HL-60 (cell line): Measurements from ENCODE around the gene FAM53B.
"Not testable (repeated sequence)": the region's sequence is repeated elsewhere in the genome, so short reads cannot be mapped to it uniquely, and the experiment has no call there.

Experiments used
- DNase-seq, 2 experiments: peaks; one replicate each; pipeline ENCODE4 v3.0.0-alpha.2; 2010 to 2020; ENCODE audit warnings: low read depth in 1 of 2, low spot score in 1 of 2
- H3K27ac ChIP-seq: fragments of 250-450 bp; sonication (Bioruptor Pico); replicated peaks from 2 replicates; pipeline ENCODE4 v1.5.1; 2020; ENCODE audit warnings: mild to moderate bottlenecking, moderate library complexity
- H3K27me3 ChIP-seq: fragments of 250-450 bp; sonication (Bioruptor Pico); 2 replicates; pipeline ENCODE4 v1.5.1; 2021; ENCODE audit warnings: mild to moderate bottlenecking, moderate library complexity; ENCODE audit not compliant: insufficient read depth, poor library complexity, severe bottlenecking
- H3K4me3 ChIP-seq: replicated peaks from 2 replicates; pipeline ENCODE4 v1.5.1; 2011; ENCODE audit warnings: mild to moderate bottlenecking, control low read depth, low read length; ENCODE audit not compliant: insufficient read depth
- GABPA ChIP-seq: IDR thresholded peaks from 2 replicates; pipeline ENCODE4 v1.6.1; 2012; ENCODE audit warnings: low read depth
- POLR2AphosphoS5 ChIP-seq: IDR thresholded peaks from 2 replicates; pipeline ENCODE4 v1.6.1; 2012; ENCODE audit warnings: low read depth
- REST ChIP-seq: IDR thresholded peaks from 2 replicates; pipeline ENCODE4 v1.6.1; 2012; ENCODE audit warnings: low read depth; ENCODE audit not compliant: insufficient replicate concordance
- SPI1 ChIP-seq: IDR thresholded peaks from 2 replicates; pipeline ENCODE4 v1.6.1; 2012; ENCODE audit warnings: low read depth, mild to moderate bottlenecking, borderline replicate concordance
- TF ChIP-seq, protein P1 (sequence below): IDR thresholded peaks from one replicate; pipeline ENCODE4 v1.5.1; 2011; ENCODE audit warnings: low read length, control low read depth, inconsistent platforms; ENCODE audit not compliant: insufficient read depth

FAM53B gene

DNA sequence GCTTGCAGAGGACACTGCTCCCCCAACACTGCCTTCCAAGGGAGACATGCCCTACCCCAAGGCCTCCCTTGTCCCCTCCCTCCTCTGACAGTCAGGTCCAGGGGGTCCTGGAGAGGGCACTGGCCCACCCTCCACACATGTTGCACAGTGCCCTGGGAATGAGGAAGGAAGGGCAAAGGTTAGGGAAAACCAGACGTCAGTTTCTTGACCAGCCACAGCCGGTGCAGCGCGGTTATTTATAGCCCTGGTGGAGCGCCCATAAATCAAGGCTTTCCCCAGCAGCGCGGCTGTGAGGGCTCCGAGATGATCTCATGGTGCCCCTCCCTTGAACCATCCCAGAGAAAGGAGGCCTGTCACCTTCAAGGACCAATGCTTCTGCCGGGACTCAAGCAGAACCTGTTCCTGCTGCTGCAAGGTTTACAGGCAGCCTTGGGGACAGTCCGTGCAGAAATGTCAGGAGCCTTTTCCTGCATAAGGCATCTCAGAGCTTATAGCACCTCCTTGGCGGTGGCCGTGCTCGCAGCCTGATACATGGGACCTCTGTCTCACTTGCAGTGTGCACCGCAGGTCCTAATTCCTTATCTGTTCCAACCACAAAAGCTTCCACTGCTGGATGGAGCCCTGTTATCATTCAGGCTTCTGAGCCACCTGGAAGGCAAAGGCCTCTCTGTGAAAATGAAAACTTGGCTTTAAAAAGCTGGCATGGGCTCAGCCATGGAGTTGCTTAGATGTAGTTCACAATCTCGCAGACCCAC, 155.3 kb downstream of the FAM53B start:
- no peak for DNase-seq
- Histone ChIP-seq H3K4me3 (no peak overlapping the region), H3K27me3 (no peaks in the 10 kb centered on the region), H3K27ac (no peak overlapping the region)
- TF ChIP-seq POLR2AphosphoS5 (no peak), SPI1 (no peak), GABPA (no peak), REST (no peak)
- TF ChIP-seq, protein P1, sequence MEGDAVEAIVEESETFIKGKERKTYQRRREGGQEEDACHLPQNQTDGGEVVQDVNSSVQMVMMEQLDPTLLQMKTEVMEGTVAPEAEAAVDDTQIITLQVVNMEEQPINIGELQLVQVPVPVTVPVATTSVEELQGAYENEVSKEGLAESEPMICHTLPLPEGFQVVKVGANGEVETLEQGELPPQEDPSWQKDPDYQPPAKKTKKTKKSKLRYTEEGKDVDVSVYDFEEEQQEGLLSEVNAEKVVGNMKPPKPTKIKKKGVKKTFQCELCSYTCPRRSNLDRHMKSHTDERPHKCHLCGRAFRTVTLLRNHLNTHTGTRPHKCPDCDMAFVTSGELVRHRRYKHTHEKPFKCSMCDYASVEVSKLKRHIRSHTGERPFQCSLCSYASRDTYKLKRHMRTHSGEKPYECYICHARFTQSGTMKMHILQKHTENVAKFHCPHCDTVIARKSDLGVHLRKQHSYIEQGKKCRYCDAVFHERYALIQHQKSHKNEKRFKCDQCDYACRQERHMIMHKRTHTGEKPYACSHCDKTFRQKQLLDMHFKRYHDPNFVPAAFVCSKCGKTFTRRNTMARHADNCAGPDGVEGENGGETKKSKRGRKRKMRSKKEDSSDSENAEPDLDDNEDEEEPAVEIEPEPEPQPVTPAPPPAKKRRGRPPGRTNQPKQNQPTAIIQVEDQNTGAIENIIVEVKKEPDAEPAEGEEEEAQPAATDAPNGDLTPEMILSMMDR = no peak

- H3K27ac ChIP-seq, DNase-seq, H3K27me3 ChIP-seq, H3K4me3 ChIP-seq: not testable (repeated sequence)
These were observed 155.8 kb downstream of the FAM53B start for GRCh38 chr10:124588341-124588735.

DNA sequence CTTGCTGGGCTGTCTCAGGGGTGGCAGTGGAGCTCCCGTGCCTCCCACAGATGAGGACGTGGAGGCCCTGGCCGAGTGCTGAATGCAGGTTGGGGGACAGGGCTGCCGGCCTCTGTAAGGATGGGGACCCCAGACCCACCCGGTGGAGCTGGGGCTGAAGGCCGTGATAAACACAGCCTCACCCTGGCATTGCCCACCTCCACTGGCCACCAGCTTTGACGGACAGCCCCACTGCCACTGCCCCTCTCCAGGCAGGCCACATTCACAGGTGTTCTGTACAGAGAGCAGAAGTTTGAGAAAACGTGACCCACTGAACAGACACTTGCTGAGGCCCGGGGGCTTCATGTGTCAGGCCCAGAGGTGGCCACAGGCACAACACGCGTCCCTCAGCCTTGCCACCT, 156.4 kb downstream of the FAM53B start:
- TF ChIP-seq GABPA (no peak), REST (no peak)
- TF ChIP-seq, protein P1 = no peak
- no peaks in the 10 kb centered on the region for H3K27me3 ChIP-seq
- no peak for DNase-seq
- no peak overlapping the region for H3K27ac ChIP-seq
- no peak overlapping the region for H3K4me3 ChIP-seq

- no peak for TF ChIP-seq POLR2AphosphoS5
- no peak for TF ChIP-seq GABPA
- TF ChIP-seq, protein P1 = no peak
- TF ChIP-seq REST = no peak
- TF ChIP-seq SPI1 = no peak
- H3K27ac ChIP-seq = no peak overlapping the region
- H3K27me3 ChIP-seq = no peaks in the 10 kb centered on the region
- H3K4me3 ChIP-seq = no peak overlapping the region
- DNase-seq = no peak
These were observed 158.0 kb downstream of the FAM53B start for GRCh38 chr10:124586142-124586541.
